Neural crest cell (in vitro differentiated cells): Measurements from ENCODE around the gene NTRK2. TPM values are rescaled to one million over a fixed set of nuclear protein-coding genes. Genes with fewer than 3 reads are reported as not detected.

ENCODE experiments used
- DNase-seq: peaks from one replicate; pipeline ENCODE4 v3.0.0; 2021; ENCODE audit warnings: low read depth, mixed read lengths, low spot score
- H3K27ac Mint-ChIP-seq: one replicate; pipeline ENCODE4 v1.8.0; 2021; ENCODE audit warnings: mild to moderate bottlenecking, mixed read lengths; ENCODE audit not compliant: unreplicated experiment
- H3K27me3 Mint-ChIP-seq: 2 replicates; pipeline ENCODE4 v1.8.0; 2021; ENCODE audit warnings: low read depth, mild to moderate bottlenecking, mixed read lengths
- H3K36me3 Mint-ChIP-seq: 2 replicates; pipeline ENCODE4 v1.8.0; 2021; ENCODE audit warnings: low read depth, mild to moderate bottlenecking, mixed read lengths
- H3K4me1 Mint-ChIP-seq: 2 replicates; pipeline ENCODE4 v1.8.0; 2021; ENCODE audit warnings: mixed read lengths
- H3K4me3 Mint-ChIP-seq: one replicate; pipeline ENCODE4 v1.8.0; 2021; ENCODE audit warnings: mild to moderate bottlenecking, mixed read lengths
- H3K9me3 Mint-ChIP-seq: 2 replicates; pipeline ENCODE4 v1.8.0; 2021; ENCODE audit warnings: mixed read lengths
- total RNA-seq: library from RNA; stranded (reverse); gene quantifications from 2 replicates; pipeline ENCODE4 v1.2.1, GENCODE V29; 2021
- TF ChIP-seq, protein P1 (sequence below): fragments of 200-600 bp; sonication (generic); conservative IDR thresholded peaks from 2 replicates; pipeline ENCODE4 v1.5.0; 2021; ENCODE audit warnings: antibody characterized with exemption, mild to moderate bottlenecking

Gene NTRK2
- total RNA-seq, 1 donor from 2014 or later = 20.6 TPM

DNA sequence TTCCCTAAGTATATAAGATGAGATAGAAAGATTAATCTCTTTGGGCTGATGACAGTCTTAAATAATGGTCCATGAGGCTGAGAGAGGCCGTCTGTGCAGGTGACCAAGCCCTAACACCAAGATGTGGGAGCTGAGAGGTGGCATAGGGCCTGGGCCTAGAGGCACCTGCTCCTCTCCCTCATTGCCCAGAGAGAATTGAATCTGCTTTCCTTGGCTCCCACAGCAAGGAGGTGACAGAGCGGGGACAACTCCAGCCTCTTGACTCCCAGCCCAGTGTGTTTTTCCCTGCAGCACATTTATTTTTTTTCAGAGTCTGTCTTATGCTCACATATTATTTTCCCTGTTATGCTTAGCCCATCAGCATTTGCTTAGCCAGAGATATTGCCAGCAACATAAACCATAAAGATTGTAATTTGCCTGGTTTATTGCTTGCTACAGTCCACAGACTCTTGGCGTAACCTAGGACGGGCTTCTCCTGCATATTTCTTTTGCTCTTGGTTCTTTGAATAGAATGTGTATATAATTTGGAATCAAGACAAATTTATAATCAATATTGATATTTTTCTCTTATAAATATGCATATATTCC lies 105.6 kb downstream of the NTRK2 start:
- H3K4me1 Mint-ChIP-seq = peaks cover 14% of the 10 kb centered on the region
- H3K9me3 Mint-ChIP-seq = no peaks in the 10 kb centered on the region
- TF ChIP-seq, protein P1, sequence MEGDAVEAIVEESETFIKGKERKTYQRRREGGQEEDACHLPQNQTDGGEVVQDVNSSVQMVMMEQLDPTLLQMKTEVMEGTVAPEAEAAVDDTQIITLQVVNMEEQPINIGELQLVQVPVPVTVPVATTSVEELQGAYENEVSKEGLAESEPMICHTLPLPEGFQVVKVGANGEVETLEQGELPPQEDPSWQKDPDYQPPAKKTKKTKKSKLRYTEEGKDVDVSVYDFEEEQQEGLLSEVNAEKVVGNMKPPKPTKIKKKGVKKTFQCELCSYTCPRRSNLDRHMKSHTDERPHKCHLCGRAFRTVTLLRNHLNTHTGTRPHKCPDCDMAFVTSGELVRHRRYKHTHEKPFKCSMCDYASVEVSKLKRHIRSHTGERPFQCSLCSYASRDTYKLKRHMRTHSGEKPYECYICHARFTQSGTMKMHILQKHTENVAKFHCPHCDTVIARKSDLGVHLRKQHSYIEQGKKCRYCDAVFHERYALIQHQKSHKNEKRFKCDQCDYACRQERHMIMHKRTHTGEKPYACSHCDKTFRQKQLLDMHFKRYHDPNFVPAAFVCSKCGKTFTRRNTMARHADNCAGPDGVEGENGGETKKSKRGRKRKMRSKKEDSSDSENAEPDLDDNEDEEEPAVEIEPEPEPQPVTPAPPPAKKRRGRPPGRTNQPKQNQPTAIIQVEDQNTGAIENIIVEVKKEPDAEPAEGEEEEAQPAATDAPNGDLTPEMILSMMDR = no peak
- H3K4me3 Mint-ChIP-seq = no peak overlapping the region
- H3K27ac Mint-ChIP-seq = no peak overlapping the region
- H3K27me3 Mint-ChIP-seq = no peaks in the 10 kb centered on the region
- H3K36me3 Mint-ChIP-seq = no peaks in the 10 kb centered on the region
- no peak for DNase-seq

DNA sequence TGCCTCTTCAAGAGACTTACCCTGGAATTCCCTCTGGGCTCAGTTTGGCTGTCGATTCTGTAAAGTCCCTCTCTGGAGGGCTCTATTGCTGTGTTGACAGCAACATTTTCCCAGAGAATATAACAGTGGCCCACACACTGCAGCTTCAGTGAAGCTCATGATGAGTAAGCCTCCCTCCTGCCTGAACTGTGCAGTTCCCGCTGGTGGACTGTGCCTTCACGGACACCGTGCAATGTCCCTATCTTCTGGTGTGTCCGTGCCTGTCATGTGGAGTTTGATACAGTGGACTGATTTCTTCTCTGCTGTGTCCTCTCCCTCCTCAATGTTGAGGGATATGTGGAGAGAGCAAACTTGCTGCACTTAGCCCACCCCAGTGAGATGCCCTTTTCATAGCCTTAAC lies 109.0 kb downstream of the NTRK2 start:
- Mint-ChIP-seq H3K27me3 (peaks cover 4% of the 10 kb centered on the region), H3K27ac (no peak overlapping the region), H3K4me1 (peaks cover 24% of the 10 kb centered on the region), H3K9me3 (peaks cover 4% of the 10 kb centered on the region), H3K36me3 (peaks cover 3% of the 10 kb centered on the region), H3K4me3 (no peak overlapping the region)
- no peak for DNase-seq
- TF ChIP-seq, protein P1 = no peak

DNA sequence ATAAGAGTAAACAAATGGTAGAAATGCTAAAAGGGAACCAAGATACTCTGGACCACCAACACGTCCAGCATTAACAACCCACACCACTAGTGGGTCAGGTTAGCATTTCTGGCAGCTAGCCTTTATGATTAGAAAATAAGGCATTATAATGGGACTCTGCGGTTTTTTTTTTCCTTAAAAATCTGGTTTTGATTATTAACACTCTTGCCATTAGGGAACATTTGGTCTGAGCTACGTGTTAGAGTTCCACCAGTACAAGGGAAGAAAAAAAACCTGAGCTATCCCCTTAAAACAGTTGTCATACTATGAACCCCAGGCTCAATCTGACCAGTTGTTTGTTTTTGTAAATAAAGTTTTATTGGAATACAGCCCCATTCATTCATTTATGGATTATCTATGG lies 110.4 kb downstream of the NTRK2 start:
- TF ChIP-seq, protein P1 = no peak
- H3K4me3 Mint-ChIP-seq = no peak overlapping the region
- peaks cover 29% of the 10 kb centered on the region for H3K4me1 Mint-ChIP-seq
- peaks cover 7% of the 10 kb centered on the region for H3K27me3 Mint-ChIP-seq
- peaks cover 4% of the 10 kb centered on the region for H3K9me3 Mint-ChIP-seq
- H3K27ac Mint-ChIP-seq = no peak overlapping the region
- no peak for DNase-seq
- peaks cover 4% of the 10 kb centered on the region for H3K36me3 Mint-ChIP-seq

DNA sequence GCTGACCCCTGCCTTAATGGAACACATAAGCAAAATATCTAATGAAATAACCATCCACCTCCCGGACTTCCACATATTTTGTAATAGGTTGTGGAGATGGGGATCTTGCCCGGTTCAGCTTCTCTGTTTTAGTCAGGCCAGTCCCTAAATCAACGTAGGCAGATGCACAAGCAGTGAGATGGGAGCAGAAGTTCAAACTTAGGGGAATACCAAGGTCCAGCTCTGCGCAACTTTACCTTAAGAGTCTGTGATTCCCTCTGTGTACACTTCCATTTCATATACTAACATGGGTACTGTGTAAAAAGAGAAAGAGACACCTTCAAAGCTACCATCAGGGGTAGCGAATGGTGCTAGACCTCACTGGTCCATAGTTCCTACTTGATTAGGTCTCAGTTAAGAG lies 110.9 kb downstream of the NTRK2 start:
- DNase-seq = no peak
- Mint-ChIP-seq H3K27ac (no peak overlapping the region), H3K4me3 (no peak overlapping the region), H3K27me3 (peaks cover 7% of the 10 kb centered on the region), H3K36me3 (peaks cover 4% of the 10 kb centered on the region), H3K9me3 (peaks cover 4% of the 10 kb centered on the region), H3K4me1 (peaks cover 34% of the 10 kb centered on the region)
- TF ChIP-seq, protein P1 = no peak

DNA sequence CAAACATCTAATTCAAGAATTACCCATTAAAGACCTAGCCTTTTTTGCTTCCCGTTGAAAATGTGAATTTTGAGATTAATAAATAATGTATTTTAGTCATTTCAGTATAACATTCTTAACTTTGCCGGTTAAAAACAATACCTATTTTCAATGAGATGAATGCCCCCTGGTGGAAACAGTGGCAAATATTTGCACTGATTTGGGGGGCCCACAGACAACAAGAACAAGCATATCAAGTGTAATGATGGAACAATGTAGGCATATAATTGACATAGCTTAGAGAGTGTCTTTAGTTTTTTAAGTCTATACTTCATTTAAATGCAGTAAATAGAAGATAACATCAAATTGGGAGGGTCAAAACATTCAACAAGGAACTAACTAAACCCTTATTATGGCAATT lies 111.9 kb downstream of the NTRK2 start:
- no peak for DNase-seq
- Mint-ChIP-seq H3K4me3 (no peak overlapping the region), H3K27ac (no peak overlapping the region), H3K9me3 (peaks cover 4% of the 10 kb centered on the region), H3K4me1 (peaks cover 43% of the 10 kb centered on the region), H3K36me3 (peaks cover 4% of the 10 kb centered on the region), H3K27me3 (peaks cover 7% of the 10 kb centered on the region)
- TF ChIP-seq, protein P1 = peak; percentile 58
